Activated CD4-positive, alpha-beta T cell treated with anti-CD3 and anti-CD28 coated beads, Interleukin-2, amount 50 U/mL, for 1 hour (primary cell): ENCODE results near the gene PRR5L.

Experiments
- DNase-seq: peaks from one replicate; pipeline ENCODE4 v3.0.0-alpha.2; 2020

The PRR5L gene

DNA sequence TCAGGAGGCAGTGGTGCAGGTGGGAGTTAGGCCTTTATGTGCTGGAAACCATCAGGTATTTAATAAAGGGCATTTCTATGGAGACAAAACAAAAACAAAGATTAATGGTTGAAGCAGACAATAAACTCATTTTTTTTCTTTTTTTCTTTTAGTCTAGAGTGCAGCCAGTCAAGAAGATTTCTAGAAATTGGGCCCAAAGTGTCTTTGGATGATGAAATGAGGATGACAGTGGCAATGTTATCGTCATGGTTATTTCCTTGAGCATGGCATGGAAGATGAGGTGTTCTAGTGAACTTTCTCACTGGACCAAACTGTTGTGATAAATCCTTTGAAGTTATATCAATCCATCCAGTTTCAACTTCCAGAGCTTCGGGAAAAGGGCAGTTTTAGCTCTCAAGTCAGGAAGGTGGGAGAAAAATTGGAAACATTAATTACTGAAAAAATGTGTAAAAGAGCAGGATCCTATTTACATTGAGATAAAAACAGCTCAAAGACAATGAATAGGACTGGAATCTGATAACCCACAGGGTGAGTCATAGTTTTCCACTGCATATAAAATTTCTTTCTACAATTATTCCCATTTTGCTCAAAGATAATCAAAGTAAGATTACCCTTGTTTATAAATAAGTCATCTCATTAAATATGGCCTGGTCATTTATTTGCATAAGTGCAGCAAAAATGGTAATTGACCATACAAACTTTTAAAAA lies 33.0 kb downstream of the PRR5L start:
- DNase-seq: no peak

DNA sequence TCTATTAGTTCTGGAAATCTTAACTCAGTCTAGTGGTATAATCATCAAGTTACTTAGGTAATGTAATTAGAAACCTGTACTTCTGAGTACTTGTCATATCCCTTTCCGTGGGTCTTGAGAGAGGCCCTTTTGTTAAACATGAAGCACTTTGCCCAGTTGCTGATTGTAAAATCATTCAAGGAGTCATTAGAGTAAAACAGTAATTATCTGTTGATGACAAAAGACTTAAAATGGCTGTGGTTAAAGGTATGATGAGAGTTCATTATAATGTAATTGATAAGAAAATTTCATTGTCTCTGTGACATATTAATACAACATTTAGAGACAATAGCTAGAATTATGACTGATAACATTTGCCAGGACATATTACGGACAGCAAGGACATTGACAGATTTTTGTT lies 34.3 kb downstream of the PRR5L start:
- no peak for DNase-seq

DNA sequence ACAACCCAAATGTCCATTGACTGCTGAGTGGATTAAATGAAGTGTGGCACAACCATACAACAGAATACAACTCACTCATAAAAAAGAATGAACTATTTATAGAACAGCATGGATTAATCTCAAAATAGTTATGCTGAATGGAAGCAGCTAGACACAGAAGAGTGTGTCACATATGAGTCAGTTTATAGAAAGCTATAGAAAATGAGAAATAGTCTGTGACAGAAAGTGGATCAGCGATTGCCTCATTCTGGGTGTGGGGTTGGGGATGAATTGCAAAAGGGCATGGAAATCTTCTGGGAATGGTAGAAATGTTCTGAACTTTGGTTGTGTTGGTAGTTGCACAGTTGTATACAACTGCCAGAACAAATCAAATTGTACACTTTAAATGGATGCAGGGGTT lies 37.4 kb downstream of the PRR5L start:
- no peak for DNase-seq

DNA sequence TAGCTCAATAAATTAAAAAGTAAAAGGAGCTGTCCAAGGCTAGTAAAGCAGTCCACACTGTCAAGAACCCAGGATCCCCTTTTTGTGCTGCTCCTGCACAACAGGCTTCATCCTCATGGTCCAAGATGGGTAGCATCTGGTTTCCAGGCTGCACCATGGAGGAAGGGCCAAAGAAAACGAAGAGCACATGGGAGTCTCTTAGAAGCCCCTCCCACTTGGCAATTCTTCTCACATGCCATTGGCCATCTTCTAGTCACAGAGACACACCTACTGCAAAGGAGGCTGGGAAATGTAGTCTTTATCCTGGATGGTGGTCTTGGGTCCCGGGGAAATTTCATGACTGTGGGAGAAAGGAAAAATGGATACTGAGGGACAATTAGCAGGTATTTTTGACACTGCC lies 37.8 kb downstream of the PRR5L start:
- no peak for DNase-seq

DNA sequence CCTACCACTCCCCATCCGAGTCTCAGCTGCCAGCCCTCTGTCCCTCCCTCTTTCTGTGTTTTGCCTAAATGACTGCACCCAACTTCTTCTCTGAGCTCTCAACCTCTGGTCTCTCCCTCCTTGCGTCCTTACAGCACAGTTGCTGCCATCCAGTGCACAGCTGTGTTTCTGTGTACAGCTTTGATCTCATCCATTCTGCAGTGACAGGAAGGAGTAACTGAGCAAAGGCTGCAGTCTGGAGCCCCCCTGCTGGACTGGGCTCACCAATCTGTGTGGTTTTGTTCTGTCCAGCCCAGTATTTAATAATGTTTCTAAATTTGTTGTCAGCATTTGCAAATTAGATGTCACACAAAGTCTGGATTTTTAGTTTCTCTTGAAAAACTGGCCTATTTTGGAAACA lies 43.8 kb downstream of the PRR5L start:
- no peak for DNase-seq

DNA sequence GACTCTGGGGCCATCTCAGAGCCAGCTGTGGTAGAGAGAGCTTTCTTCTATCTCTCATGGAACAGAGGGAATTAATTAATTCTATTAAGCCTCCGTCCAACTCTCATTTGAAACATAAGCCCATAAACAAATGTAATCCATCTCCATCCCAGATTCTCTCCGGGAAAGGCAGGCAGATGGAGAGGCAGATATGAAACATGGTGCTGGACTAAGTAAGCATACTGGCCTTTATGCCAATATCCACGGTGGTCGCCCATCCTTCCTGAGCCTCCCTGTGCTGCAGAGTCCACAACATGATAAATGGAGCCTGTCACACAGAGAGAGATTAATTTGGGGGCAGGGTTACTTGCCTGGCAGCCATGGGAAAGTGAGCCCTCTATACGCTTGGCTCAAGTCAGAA lies 44.8 kb downstream of the PRR5L start:
- DNase-seq: no peak

DNA sequence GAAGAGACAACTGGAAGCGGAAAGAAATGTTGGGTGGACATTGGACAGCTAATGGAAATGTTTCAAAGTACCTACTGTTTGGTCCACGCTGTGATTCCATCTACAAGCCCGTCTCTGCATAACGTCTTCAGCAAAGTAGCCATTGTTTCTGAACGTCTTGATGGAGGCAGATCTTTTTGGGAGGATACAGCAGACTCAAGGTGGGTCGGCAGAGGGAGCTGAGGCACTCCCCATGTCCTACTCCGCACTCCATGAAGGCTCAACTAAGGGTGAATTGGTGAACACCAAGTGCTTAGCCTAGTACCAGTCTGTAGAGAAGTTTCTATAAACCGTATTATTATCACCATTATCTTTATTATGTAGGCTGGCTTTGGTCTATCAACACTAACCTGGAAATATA lies 45.8 kb downstream of the PRR5L start:
- DNase-seq: no peak

DNA sequence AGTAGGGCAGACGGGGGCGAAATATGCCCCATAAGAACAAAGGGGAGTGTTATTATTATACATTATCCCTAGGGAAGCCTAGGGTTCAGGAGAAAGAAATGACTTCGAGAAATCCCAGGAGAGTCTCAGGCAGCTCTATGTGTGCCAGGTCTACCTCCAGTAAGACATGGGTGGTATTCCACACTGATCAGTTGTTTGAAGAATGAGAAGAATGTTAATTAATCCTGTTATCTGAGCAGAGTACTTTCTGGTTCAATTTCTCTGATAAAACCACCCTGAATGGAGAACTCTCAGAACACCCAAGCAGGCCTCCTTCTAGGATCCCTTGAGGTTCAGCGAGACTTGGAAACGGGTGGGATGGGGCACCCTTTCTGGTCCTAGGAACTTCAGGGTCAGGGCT lies 46.2 kb downstream of the PRR5L start:
- DNase-seq: no peak

DNA sequence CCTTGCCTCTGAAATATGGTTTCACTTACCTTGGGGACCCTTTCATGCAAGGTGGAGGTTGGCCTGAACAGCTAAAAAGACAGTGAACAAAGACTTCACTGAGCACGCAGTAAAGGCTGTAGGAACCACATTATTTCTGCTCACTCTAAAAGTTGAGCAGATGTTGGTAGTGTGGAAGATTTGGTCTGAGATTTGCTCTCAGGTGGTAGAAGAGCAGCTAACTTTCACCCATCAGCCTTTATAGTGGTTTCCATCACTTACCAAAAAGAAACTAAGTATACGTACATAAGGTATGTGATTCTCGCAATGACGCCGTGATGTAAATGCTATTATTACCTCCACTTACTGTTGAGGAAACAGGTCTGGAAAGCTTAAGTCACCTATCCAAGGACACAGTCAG lies 47.3 kb downstream of the PRR5L start:
- no peak for DNase-seq

DNA sequence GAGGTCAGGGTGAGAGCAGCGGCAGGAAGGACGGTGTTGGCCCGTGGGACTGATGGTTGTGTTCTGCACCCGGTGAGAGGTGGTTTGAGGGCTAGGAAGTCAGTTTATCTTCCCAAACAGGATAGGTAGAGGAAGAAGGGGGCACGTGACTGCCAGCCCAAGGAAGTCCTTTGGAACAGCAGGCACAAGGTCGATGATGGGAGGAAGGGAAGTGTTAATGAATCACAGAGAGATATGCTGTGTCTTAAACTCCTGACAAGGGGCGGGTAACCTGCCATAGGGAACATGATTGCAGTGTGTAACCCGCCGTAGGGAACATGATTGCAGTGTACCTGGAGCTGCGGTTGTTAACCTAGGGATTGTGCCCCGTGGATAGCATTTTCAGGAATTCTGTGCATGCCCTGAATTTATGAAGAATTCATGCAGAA lies 49.0 kb downstream of the PRR5L start:
- no peak for DNase-seq

DNA sequence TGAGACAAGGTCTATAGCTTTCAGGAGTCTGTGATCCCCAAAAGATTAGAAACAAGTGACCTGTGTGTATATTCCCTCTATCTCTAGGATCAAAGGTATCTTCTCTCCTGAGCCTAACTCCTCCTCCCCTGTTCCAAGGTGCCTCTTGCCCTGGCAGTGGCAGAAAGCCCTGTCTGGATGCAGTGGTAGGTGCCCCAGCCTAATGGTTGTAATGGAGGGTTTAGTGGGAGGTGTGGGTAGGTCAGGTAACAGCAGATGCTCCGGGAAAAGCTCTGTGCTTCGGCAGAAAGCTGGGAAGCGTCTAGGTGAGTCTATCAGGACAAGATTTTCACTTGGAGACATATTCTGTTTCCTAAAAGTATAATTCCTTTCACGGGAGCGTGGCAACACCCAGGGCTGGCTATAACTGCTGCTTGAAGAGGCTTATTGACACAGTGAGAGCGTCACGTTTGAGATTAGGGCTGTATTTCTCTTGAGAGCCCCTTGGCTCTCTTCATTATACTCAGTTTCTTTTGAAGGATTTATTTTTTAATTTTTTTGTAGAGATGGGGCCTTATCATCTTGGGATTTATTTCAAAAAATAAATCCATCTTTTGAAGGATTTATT lies 49.5 kb downstream of the PRR5L start:
- DNase-seq: no peak

DNA sequence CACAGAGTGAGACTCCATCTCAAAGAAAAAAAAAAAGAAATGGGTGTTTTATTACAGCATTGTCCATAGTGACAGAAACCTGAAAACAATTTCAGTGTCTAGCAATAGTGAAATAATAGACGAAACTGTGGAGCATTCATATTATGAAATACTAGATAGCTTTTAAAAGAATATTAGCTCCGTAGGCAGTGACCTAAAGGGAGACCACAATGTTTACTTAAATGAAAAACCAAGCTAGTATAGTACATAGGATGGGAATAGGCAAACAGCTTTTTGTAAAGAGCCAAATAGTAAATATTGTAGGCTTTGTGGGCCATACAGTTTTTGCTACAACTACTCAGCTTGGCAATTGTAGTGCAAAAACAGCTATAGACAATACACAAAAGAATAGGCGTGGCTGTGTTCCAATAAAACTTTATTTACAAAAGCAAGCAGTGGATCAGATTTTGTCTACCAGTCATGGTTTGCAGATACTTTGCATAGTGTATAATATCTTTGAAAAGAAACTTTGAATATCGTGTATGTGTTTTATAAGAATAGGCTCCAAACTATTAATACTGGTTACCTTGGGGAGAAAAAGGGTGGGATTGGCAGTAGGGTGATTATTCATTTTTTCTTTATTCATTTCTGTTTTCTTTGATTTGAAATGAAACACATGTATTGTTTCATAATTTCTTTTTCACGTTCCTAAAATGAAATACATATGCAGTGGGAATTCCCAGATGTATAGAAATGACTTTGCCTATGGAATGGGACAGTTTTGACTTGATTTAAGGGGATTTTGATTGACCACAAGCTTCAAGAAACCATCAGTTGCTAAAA lies 50.7 kb downstream of the PRR5L start:
- DNase-seq: no peak

DNA sequence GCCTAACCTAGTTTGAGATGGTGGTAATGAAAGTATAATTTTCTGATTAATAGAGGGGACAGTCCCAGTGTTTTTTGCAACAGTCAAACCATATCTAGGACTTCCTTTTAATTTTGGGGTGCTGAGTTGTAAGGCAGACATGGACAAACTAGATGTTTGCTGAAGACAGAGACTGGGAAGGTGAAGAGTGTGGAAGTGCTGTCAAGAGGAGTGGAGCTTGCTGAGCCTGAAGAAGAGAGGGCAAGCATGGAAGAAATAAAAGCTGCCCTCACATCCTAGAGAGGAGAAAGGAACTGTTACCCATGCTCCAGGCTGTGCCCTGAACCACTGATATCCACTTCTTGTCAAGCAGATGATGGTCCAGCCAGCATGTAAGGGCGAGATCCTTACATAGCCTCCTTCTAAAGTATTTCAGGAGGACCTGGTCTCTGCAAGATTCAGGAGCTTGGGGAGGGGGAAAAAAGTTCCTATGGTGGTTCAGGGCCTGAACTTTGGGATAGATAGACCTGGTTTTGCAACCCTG lies 51.4 kb downstream of the PRR5L start:
- DNase-seq: no peak

DNA sequence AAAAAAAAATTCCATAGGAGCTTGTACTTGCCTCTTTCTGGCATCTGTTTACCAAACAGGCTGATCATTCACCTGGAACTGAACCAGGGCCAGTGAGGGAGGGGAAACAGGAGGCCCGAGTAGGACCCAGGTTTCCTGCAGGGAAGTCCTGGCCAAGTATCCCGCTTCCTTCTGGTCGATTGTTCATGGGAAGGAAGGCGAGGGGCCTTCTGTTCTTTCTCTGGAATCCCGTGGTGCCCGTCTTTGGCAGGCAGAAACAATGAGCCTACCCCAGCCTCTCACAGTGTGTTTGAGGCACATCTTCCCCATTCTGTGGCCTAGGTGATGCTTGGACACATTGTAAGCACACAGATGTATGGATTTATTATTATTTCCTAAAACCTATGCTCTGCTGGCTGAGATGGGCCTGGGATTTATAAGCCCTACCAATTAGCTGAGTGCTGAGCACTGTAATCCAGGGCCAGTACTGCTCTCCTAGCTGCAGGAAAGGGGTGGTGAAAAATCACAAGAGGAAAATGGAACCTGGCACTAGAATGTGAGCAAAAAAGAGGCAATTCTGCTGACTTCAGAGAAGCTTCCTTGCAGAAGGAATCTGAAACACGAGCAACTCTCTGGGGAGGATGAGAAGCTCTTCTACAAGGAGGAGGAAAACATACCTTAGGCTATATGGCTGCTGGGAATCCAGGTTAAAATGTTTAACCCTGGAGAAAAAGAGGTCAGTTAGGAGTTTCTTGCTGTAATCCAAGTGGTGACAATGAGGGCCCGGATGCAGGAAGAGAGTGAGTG lies 53.5 kb downstream of the PRR5L start:
- no peak for DNase-seq

DNA sequence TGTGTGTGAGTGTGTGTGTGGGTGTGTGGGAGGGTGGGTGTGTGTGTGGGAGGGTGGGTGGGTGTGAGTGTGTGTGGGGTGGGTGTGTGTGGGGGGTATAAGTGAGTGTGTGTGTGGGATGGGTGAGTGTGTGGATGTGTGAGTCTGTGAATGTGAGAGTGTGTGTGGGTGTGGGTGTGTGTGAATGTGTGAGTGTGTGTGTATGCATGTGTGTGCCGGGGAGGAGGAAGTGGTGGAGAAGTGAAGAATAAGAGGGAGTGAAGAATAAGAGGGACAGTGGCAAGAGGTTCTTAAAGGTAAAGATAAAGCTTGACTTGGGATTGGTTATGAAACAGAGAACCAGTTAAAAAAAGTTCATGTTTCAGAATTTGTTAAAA lies 54.0 kb downstream of the PRR5L start:
- no peak for DNase-seq

DNA sequence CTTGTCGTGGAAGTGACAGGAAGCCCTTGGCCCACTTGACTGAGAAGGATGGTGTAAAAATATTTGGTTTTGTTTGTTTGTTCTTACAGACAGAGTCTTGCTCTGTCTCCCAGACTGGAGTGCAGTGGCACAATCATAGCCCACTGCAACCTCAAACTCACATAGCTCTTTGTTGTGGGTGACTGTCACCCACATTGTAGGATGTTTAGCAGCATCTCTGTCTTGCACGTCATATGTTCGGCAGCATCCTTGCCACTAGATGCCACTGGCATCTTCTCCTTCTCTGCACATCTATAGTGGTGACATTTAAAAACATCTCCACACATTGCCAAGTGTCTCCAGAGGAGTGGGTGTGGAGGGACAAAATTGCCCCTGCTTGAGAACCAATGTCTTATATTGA lies 56.8 kb downstream of the PRR5L start:
- peak; percentile 42 for DNase-seq

DNA sequence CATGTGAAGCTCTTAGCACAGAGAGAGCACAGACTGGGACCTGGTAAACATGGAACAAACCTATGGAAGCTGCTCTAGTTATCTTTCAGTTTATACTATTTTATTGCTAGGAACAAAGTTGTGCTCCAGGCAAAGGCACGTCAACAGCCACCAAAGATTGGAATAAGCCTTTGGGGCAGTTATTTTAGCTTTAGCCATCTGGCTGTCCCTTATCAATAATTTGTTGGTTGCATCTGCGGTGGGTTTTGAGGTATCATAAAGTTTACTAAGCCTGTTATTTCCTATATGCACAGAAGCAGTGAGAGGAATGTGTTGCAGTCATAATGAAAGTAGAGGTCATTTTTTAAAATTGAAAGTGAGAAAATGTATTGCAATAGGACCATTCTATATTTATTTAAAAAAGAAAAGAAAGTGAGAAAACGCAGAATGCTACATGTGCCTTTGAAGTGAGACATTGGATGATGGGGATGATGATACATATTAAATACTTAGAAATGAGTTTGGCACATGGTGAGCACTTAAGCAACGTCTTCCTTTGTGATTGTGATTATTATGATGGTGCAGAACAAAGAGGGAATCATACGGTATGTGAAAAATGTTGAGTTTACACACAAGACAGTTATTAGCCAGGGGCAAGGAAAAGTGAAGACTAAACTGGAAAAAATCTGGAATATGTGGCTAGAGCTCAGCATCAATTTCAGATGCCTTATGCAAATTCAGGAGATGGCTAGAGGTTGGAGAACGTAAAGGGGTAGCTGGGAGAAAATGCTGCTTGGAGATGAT lies 58.3 kb downstream of the PRR5L start:
- no peak for DNase-seq

DNA sequence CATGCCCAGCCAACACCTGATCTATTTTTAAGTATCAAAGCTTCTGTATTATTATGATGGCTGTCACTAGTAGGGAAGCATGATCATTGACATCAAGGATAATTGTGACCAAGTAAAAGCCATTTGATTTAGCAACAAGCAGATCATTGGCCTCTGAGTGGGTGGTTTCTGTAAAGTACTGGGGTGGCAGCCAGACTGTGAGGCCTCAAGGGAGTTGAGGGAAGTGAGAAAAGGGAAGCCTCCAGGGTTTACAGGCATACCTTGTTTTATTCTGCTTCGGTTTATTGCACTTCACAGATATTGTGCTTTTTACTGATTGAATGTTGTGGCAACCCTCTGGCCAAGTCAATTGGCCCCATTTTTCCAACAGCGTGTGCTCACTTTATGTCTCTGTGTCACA lies 60.1 kb downstream of the PRR5L start:
- DNase-seq: no peak

DNA sequence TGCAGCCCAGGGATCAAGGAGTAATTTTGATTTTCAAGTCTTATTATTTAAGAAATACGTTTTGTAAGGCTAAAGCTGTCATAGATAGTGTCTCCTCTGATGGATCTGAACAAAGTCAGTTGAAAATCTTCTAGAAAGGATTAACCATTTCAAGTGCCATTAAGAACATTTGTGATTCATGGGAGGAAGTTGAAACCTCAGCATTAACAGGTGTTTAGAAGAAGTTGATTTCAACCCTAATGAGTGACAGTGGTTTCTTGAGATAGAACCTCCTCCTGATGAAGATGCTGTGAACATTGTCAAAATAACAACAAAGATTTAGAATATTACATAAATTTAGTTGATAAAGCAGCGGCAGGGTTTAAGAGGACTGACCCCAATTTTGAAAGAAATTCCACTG lies 61.7 kb downstream of the PRR5L start:
- no peak for DNase-seq

DNA sequence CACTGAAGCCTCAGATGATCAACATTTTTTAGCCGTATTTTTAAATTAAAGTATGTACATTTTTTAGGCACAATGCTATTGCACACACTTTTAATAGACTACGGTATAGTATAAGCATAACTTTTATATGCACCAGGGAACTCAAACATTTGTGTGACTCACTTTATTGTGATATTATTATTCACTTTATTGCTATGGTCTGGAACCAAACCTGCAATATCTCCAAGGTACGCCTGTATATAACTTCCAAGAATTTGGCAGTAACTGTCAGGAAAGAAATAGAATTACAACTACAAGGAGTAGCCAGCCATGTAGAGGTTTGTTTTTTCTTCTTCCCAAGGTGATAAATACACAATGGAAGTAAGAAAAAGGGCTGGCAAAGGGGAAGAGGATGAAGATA lies 62.3 kb downstream of the PRR5L start:
- no peak for DNase-seq

DNA sequence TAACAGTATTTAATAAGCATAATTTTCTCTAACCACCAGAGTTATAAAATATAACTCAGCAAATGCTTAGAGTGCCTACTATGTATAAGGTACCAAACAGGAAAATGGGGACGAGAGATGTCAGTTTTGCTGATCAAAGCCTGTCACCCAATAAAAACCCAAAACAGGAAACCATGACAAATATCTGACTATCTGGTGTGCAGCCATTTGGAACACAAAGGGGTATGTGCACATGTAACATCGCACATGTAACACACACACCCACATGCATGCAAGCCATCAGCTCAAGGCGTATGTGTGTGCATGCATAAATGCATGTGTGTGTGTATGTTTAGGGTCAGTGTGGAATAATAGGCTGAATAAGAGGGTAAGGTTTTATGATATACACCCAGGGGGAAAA lies 64.2 kb downstream of the PRR5L start:
- DNase-seq: no peak

DNA sequence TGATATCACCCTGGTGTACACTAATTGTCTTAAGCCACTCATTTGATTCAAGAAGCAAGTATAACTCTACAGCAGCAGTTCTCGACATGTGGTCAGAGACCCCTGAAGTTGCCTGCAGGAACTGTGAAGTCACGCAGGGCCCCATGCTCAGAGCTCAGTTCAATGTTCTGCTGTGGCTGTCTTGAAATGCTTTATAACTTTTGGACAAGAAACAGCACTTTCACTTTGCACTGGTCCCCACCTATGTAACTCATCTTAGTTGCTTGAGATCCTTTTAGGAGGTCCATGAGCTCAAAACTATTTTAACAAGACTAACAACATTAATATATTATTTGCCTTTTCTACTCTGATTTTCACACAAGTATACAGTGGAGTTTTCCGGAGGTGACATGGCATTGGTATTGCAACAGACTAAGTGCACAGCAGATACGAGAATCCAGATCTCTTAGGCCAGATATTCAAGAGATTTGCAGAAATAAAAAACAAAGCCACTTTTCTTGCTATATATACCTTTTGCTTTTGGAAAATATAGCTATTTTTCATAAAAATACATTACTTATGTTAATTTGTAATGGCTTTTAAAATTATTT lies 64.8 kb downstream of the PRR5L start:
- DNase-seq: no peak
